CD4-positive, alpha-beta memory T cell (primary cell): ENCODE results near the gene IFI27L1. TPM values are rescaled to one million over a fixed set of nuclear protein-coding genes. Genes with fewer than 3 reads are reported as not detected.

ENCODE experiments used
- CTCF ChIA-PET: fragments of 350-600 bp; sonication (Branson Sonifier 250); formaldehyde crosslinking; loops from one replicate; lab custom pipeline; 2021; ENCODE audit warnings: inconsistent platforms; ENCODE audit not compliant: partially characterized antibody; lab: Charles Lee
- POLR2A ChIA-PET: fragments of 350-600 bp; sonication (Branson Sonifier 250); formaldehyde crosslinking; loops from one replicate; lab custom pipeline; 2021; ENCODE audit not compliant: partially characterized antibody; lab: Charles Lee
- DNase-seq, 5 donors: peaks; one replicate each; pipeline versions ENCODE4 v3.0.0 to v3.0.0-alpha.2; 2020 to 2022; ENCODE audit warnings: mixed read lengths in 1 of 5
- H3K27ac ChIP-seq: one replicate; pipeline ENCODE4 v1.7.0; 2013; ENCODE audit warnings: low read depth, low read length
- H3K27me3 ChIP-seq: 2 replicates; pipeline ENCODE4 v1.7.0; 2013; ENCODE audit warnings: mild to moderate bottlenecking, low read length, moderate library complexity; ENCODE audit not compliant: insufficient read depth
- H3K36me3 ChIP-seq: 2 replicates; pipeline ENCODE4 v1.7.0; 2013; ENCODE audit warnings: mild to moderate bottlenecking, low read length, moderate library complexity; ENCODE audit not compliant: insufficient read depth
- H3K4me1 ChIP-seq: 2 replicates; pipeline ENCODE4 v1.7.0; 2013; ENCODE audit warnings: mild to moderate bottlenecking, low read length, moderate library complexity; ENCODE audit not compliant: insufficient read depth
- H3K4me3 ChIP-seq, 2 donors: one replicate each; pipeline ENCODE4 v1.7.0; 2013; ENCODE audit warnings: low read length in 2 of 2, mild to moderate bottlenecking in 1 of 2
- H3K9me3 ChIP-seq, 2 donors: one replicate each; pipeline ENCODE4 v1.7.0; 2013; ENCODE audit warnings: low read length in 2 of 2, control low read depth in 1 of 2; ENCODE audit not compliant: control insufficient read depth in 1 of 2
- H3K27ac Mint-ChIP-seq, 7 donors: one replicate each; pipeline ENCODE4 v1.8.0; 2020 to 2021; ENCODE audit warnings: mixed read lengths in 7 of 7, mild to moderate bottlenecking in 6 of 7, inconsistent platforms in 3 of 7, moderate library complexity in 3 of 7
- H3K27me3 Mint-ChIP-seq, 2 donors: one replicate each; pipeline ENCODE4 v1.8.0; 2020 to 2021; ENCODE audit warnings: mixed read lengths in 2 of 2
- H3K36me3 Mint-ChIP-seq, 2 donors: one replicate each; pipeline ENCODE4 v1.8.0; 2020 to 2021; ENCODE audit warnings: mixed read lengths in 2 of 2, inconsistent platforms in 1 of 2, mild to moderate bottlenecking in 1 of 2
- H3K4me1 Mint-ChIP-seq, 4 donors: one replicate each; pipeline ENCODE4 v1.8.0; 2020 to 2021; ENCODE audit warnings: mixed read lengths in 4 of 4, mild to moderate bottlenecking in 1 of 4
- H3K4me3 Mint-ChIP-seq, 8 donors: one replicate each; pipeline ENCODE4 v1.8.0; 2020 to 2021; ENCODE audit warnings: mixed read lengths in 8 of 8, mild to moderate bottlenecking in 7 of 8, moderate library complexity in 6 of 8, inconsistent platforms in 3 of 8
- H3K9me3 Mint-ChIP-seq, 8 donors: one replicate each; pipeline ENCODE4 v1.8.0; 2020 to 2021; ENCODE audit warnings: mixed read lengths in 8 of 8, mild to moderate bottlenecking in 5 of 8, inconsistent platforms in 3 of 8, moderate library complexity in 1 of 8
- intact Hi-C: fragments of 100-400 bp; cut with micrococcal nuclease; formaldehyde crosslinking; loops from one replicate; pipeline ENCODE4 v1.15.1; 2023
- polyA plus RNA-seq, 2 donors: library from polyadenylated mRNA; unstranded; fragments of 300-500 nt; fragmentation: Illumina TruSeq; gene quantifications; one replicate each; pipeline ENCODE4 v1.2.3, GENCODE V29; 2021
- total RNA-seq, 2 experiments: library from RNA; stranded (reverse); gene quantifications; one replicate each; pipeline ENCODE4 v1.2.3, GENCODE V29; 2021

The IFI27L1 gene
- total and polyA plus RNA-seq, 4 experiments from 2014 or later: 6.3 to 8.5 (median 7.7) TPM

DNA sequence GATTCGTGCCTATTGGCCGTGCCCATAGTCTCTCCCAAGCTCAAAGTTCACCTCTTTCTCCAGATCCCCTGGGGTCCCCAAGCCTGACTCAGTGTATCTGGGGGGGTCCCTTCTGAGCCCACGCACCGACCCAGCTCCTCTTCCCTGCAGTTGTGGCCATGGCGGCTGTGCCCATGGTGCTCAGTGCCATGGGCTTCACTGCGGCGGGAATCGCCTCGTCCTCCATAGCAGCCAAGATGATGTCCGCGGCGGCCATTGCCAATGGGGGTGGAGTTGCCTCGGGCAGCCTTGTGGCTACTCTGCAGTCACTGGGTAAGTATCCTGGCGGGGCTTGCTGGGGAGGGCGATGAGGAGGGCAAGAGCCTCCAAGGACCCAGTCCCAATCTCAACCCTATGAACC lies 34.5 kb downstream of the IFI27L1 start:
- DNase-seq: no peak
- H3K4me3 Mint-ChIP-seq: no peak overlapping the region
- intact Hi-C loops: no loop called here
- no peaks in the 10 kb centered on the region for H3K4me1 ChIP-seq
- H3K27me3 Mint-ChIP-seq: peaks cover 3 to 27% of the 10 kb centered on the region in 2 donors
- H3K9me3 ChIP-seq: peaks cover 0 to 7% of the 10 kb centered on the region in 2 donors
- peaks cover 0 to 18% (median 13%) of the 10 kb centered on the region in 8 donors for H3K9me3 Mint-ChIP-seq
- no peak overlapping the region for H3K27ac Mint-ChIP-seq
- no peaks in the 10 kb centered on the region for H3K36me3 ChIP-seq
- POLR2A ChIA-PET: no interaction called here
- H3K36me3 Mint-ChIP-seq: no peaks in the 10 kb centered on the region
- no peaks in the 10 kb centered on the region for H3K27me3 ChIP-seq
- H3K27ac ChIP-seq: no peak overlapping the region
- CTCF ChIA-PET: interaction anchor here (0.9 to 1.2 kb wide), 2 partner anchors 15 to 21 kb away, joined by 3 read pairs; no protein-coding TSS in a partner anchor
- H3K4me3 ChIP-seq: no peak overlapping the region
- H3K4me1 Mint-ChIP-seq: no peaks in the 10 kb centered on the region

DNA sequence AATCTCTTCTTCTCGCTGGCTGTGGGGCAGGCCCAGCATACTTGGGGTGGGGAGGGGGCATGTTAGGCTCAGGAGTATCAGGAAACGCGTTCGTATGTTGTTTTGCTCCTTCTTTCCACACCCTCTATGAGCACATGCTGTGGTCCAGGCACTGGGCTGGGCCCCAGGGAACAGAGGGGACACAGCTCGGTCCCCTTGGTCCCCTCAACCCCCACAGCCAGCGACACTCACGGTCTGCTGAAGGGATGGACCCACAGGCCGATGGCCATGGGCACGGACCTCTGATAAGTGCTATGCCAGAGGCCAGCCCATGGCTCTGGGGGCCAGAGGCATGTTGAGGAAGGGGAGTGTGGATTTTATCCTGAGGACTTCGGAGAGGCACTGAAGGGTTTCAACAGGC lies 35.6 kb downstream of the IFI27L1 start:
- intact Hi-C loops: no loop called here
- no peaks in the 10 kb centered on the region for H3K27me3 ChIP-seq
- no peak overlapping the region for H3K27ac ChIP-seq
- H3K4me1 ChIP-seq: no peaks in the 10 kb centered on the region
- Mint-ChIP-seq H3K4me3 (no peak overlapping the region), H3K27ac (no peak overlapping the region), H3K9me3 (peaks cover 0 to 29% (median 18%) of the 10 kb centered on the region in 8 donors), H3K4me1 (no peaks in the 10 kb centered on the region), H3K27me3 (peaks cover 5 to 34% of the 10 kb centered on the region in 2 donors), H3K36me3 (peaks cover 0 to 1% of the 10 kb centered on the region in 2 donors)
- H3K4me3 ChIP-seq: no peak overlapping the region
- POLR2A ChIA-PET: no interaction called here
- peaks cover 0 to 7% of the 10 kb centered on the region in 2 donors for H3K9me3 ChIP-seq
- CTCF ChIA-PET: interaction anchor here (1.2 kb wide), 1 partner anchor 13 kb away, joined by 3 read pairs; no protein-coding TSS in a partner anchor
- no peaks in the 10 kb centered on the region for H3K36me3 ChIP-seq
- DNase-seq: no peak

DNA sequence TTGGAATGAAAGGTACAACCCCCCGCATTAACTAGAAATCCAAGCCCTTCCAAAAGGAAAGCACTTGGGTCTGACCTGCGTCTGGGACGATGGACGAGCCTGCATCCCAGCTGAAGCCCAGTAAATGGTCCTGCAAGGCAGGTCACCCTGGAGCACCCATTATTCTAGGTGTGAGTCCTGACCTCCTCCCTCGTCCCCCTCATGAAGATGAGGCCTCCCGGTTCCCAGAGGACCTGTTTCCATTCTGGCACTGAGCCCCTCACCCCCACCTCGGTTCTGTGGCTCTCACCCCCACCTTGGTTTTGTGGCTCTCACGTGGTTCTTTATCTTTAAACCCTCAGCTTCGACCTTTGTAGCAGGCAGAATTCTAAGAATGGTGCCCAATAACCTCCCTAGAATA lies 36.7 kb downstream of the IFI27L1 start:
- H3K4me1 Mint-ChIP-seq: no peaks in the 10 kb centered on the region
- intact Hi-C loops: no loop called here
- H3K36me3 Mint-ChIP-seq: peaks cover 0 to 1% of the 10 kb centered on the region in 2 donors
- no peak for DNase-seq
- peaks cover 5 to 34% of the 10 kb centered on the region in 2 donors for H3K27me3 Mint-ChIP-seq
- H3K4me3 Mint-ChIP-seq: no peak overlapping the region
- POLR2A ChIA-PET: no interaction called here
- no peak overlapping the region for H3K4me3 ChIP-seq
- no peak overlapping the region for H3K27ac ChIP-seq
- CTCF ChIA-PET: interaction anchor here (1.0 kb wide), 1 partner anchor 82 kb away, joined by 3 read pairs; no protein-coding TSS in a partner anchor
- H3K4me1 ChIP-seq: no peaks in the 10 kb centered on the region
- H3K27me3 ChIP-seq: no peaks in the 10 kb centered on the region
- peaks cover 0 to 7% of the 10 kb centered on the region in 2 donors for H3K9me3 ChIP-seq
- no peak overlapping the region for H3K27ac Mint-ChIP-seq
- peaks cover 0 to 36% (median 21%) of the 10 kb centered on the region in 8 donors for H3K9me3 Mint-ChIP-seq
- H3K36me3 ChIP-seq: no peaks in the 10 kb centered on the region

DNA sequence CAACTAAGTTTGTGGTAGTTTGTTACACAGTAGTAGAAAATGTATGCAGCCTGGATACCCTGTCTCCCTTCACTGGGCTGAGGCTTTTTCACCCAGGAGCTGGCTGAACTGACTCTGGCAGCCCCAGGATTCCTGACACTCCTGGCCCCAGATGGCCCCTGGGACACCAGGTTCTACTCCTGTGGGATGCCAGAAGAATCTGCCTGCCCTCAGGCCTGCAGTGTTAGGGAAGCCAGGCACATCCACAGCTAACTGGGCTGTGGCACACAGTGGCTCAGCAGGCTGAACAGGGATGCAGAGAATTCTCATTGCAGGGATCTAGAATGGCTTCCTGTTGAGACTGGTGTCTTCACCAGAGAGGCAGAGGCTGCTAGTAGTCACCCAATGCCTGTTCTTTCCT lies 38.0 kb downstream of the IFI27L1 start:
- Mint-ChIP-seq H3K4me3 (no peak overlapping the region), H3K9me3 (peaks cover 3 to 36% (median 21%) of the 10 kb centered on the region in 8 donors), H3K27ac (no peak overlapping the region), H3K27me3 (peaks cover 5 to 31% of the 10 kb centered on the region in 2 donors), H3K36me3 (peaks cover 0 to 1% of the 10 kb centered on the region in 2 donors), H3K4me1 (no peaks in the 10 kb centered on the region)
- no peak overlapping the region for H3K27ac ChIP-seq
- H3K27me3 ChIP-seq: no peaks in the 10 kb centered on the region
- DNase-seq: no peak
- no peaks in the 10 kb centered on the region for H3K4me1 ChIP-seq
- ChIA-PET CTCF (no interaction called here), POLR2A (no interaction called here)
- H3K9me3 ChIP-seq: peaks cover 0 to 7% of the 10 kb centered on the region in 2 donors
- H3K36me3 ChIP-seq: no peaks in the 10 kb centered on the region
- intact Hi-C loops: no loop called here
- H3K4me3 ChIP-seq: no peak overlapping the region

DNA sequence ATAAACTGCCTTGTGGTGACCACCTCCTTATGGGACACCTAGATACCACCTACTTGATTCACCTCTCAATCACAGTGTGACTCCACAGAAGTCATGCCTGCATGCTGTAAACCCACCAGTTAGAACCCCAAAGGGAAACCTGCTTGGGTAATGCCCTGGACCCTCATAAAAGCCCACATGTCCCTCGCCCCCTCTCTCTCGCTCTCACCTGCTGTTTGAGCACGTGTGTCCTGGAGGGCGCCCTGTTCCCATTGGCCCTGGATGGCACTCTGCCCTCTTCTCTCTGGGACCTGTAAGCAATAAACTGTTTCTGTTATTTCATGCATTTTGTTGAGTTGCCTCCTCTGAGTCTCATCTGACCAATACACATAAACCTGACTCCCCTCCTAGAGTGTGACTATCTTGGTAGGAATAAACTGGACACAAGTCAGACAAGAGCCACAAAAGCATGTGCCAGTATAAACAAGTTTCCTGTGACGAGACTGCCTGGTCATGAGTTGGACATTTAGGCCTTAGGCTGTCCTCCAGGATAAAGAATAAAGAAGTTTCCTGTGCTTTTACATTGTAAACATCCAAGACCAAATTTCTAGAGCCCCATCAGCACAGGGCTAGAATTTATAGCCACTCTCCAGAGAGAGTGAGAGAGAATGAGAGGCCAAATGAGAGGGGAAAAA lies 39.7 kb downstream of the IFI27L1 start:
- ChIA-PET POLR2A (interaction anchor here (1.1 kb wide), 1 partner anchor 9 kb away, joined by 3 read pairs; no protein-coding TSS in a partner anchor), CTCF (no interaction called here)
- H3K27me3 Mint-ChIP-seq: peaks cover 5 to 25% of the 10 kb centered on the region in 2 donors
- no peaks in the 10 kb centered on the region for H3K4me1 ChIP-seq
- H3K27ac Mint-ChIP-seq: no peak overlapping the region
- H3K4me3 ChIP-seq: no peak overlapping the region
- H3K36me3 Mint-ChIP-seq: peaks cover 0 to 1% of the 10 kb centered on the region in 2 donors
- peaks cover 3 to 36% (median 21%) of the 10 kb centered on the region in 8 donors for H3K9me3 Mint-ChIP-seq
- H3K4me3 Mint-ChIP-seq: no peak overlapping the region
- H3K36me3 ChIP-seq: no peaks in the 10 kb centered on the region
- H3K27ac ChIP-seq: no peak overlapping the region
- intact Hi-C loops: no loop called here
- H3K4me1 Mint-ChIP-seq: no peaks in the 10 kb centered on the region
- peaks cover 0 to 7% of the 10 kb centered on the region in 2 donors for H3K9me3 ChIP-seq
- H3K27me3 ChIP-seq: no peaks in the 10 kb centered on the region
- no peak for DNase-seq

DNA sequence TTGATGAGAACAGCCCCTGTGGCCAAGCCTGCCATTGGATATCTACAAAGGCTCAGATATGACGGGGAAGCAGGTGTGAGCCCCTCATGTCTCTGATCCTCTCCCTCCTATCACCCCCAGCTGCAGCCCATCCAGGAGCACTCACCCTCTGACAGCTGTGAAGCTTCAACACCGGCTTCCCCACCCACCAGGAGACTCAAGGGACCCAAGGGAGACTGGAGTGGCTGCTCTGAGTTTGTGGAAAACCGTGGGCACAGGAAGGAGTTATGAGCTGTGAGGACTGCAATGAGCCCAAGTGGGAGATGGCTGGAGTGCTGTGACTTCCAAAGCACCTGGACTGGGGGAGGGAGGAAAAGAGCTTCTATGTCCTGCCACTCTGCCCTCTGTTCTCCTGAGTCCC lies 40.4 kb downstream of the IFI27L1 start:
- peaks cover 0 to 7% of the 10 kb centered on the region in 2 donors for H3K9me3 ChIP-seq
- H3K27ac ChIP-seq: no peak overlapping the region
- ChIA-PET POLR2A (interaction anchor here (1.1 kb wide), 1 partner anchor 9 kb away, joined by 3 read pairs; no protein-coding TSS in a partner anchor), CTCF (no interaction called here)
- H3K4me3 ChIP-seq: no peak overlapping the region
- no peak overlapping the region for H3K4me3 Mint-ChIP-seq
- peaks cover 5 to 23% of the 10 kb centered on the region in 2 donors for H3K27me3 Mint-ChIP-seq
- H3K9me3 Mint-ChIP-seq: peaks cover 3 to 36% (median 21%) of the 10 kb centered on the region in 8 donors
- H3K27ac Mint-ChIP-seq: no peak overlapping the region
- H3K4me1 Mint-ChIP-seq: no peaks in the 10 kb centered on the region
- H3K4me1 ChIP-seq: no peaks in the 10 kb centered on the region
- no peak for DNase-seq
- intact Hi-C loops: no loop called here
- H3K36me3 ChIP-seq: no peaks in the 10 kb centered on the region
- peaks cover 0 to 4% of the 10 kb centered on the region in 2 donors for H3K36me3 Mint-ChIP-seq
- H3K27me3 ChIP-seq: no peaks in the 10 kb centered on the region

DNA sequence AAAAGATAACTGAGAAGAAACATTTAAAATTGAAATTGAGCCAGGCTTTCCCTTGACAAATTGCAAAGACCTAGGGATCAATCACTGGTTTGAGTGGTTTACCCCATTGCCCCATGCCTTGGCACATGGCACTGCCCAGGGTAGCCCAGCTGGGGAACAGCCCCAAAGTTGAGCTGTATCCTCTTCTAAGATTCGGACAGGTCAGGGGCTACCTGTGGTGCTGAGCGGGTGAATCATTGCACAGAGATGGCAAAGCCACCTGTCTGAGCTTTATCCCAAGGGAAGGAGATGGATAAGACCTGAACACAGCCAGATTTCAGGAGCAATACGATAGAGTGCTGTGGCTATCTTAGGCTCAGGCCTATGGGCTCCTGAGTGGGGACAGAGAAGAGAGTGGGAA lies 41.3 kb downstream of the IFI27L1 start:
- H3K36me3 ChIP-seq: no peaks in the 10 kb centered on the region

More for the DNA sequence above, 41.3 kb downstream of the IFI27L1 start:
- Mint-ChIP-seq H3K36me3 (peaks cover 0 to 11% of the 10 kb centered on the region in 2 donors), H3K27me3 (peaks cover 5 to 17% of the 10 kb centered on the region in 2 donors), H3K27ac (no peak overlapping the region), H3K9me3 (peaks cover 3 to 36% (median 21%) of the 10 kb centered on the region in 8 donors), H3K4me1 (no peaks in the 10 kb centered on the region), H3K4me3 (no peak overlapping the region)
- no peak for DNase-seq
- POLR2A ChIA-PET: no interaction called here
- Histone ChIP-seq H3K4me1 (no peaks in the 10 kb centered on the region), H3K27ac (no peak overlapping the region), H3K27me3 (no peaks in the 10 kb centered on the region), H3K9me3 (peaks cover 0 to 7% of the 10 kb centered on the region in 2 donors), H3K4me3 (no peak overlapping the region)
- intact Hi-C loops: no loop called here
- CTCF ChIA-PET: interaction anchor here (1.1 kb wide), 1 partner anchor 10 kb away, joined by 4 read pairs; no protein-coding TSS in a partner anchor
